ELR (cell line): Measurements from ENCODE around the gene PAK2.
A peak's percentile ranks its signal among the peaks of the same experiment; 100 is the strongest.
"Not testable (repeated sequence)": the region's sequence is repeated elsewhere in the genome, so short reads cannot be mapped to it uniquely, and the experiment has no call there.

Source experiments
- DNase-seq: peaks from one replicate; pipeline ENCODE4 v3.0.0-alpha.2; 2015; ENCODE audit warnings: low read depth

Gene PAK2

DNA sequence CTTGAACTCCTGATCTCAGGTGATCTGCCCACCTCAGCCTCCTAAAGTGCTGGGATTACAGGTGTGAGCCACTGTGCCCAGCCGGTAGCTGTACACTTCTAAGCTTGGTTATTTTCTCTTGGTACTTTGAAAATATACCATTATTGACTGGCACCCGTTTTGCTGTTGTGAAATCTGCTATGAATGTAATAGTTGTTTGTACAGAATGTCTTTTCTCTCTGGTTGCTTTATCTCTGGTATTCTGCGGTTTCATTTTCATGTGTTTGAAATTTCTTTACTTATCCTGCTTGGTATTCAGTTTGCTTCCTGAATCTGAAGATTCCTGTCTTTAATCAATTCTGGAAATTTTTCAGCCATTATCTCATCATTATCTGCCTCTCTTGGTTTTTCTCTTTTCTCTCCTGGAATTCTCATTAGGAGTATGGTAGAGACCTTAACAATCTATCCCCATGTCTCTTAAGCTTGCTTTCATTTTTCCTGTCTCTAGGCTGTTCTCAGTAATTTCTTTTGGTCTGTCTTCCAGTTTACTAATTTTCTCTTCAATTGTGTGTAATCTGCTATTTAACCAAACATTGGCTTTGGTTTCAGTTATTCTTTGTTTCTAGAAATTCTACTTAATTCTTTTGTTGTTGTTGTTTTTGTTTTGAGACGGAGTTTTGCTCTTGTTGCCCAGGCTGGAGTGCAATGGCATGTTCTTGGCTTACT is 2.8 kb upstream of the PAK2 start:
- no peak for DNase-seq

DNA sequence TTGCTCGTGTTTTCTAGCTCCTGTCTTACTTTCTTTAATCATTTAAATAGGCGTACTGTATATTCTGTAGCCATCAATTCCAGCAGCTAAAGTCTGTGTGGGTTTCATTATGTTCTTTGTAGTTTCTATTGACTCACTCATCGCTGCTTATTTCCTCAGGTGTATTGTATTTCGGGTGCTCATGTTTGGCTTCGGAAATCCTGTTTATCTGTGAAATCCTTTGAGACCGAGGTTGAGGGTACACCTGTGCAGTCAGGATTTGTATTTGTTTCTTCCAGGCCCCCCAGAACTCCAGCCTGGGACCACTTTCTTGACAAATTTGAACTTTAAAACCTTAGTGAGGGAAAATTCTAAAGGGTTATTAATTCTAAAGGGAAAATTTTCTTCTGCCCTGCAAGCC is 2.0 kb upstream of the PAK2 start:
- DNase-seq = no peak

DNA sequence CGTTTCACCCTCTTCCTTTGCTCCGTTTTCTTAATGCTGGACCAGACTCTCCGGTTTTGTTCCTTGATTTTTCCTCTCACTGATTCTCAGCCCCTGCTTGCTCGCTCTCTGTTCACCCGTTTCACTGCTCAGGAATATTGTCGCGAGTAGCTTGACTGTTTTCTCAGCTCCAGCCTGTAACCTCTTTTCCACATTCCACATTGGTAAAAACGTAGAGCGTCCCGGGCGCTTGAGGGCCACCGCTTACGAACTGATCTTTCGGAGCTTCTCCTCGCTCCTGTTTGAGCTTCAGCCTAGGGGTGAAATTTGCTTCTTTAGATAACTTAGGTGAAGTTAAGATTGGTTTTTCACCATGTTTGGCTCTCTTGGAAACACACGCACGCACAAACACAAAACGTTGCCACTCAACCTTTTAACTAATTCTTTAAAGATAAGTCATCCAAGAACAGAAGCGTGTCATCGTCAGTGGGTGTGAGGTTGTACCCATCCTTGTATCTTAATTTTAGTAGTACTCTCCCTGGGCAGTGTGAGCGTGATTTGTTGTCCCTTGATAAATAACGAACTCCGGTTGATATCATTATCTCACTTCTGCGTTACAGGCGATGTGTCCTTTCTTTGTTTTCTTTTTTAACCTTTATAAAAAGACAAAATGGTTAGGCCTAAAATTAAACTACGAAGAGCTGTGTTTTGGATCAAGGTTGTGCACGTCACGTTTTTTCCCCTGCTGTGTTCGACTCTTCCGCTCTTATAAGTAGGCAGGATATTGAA is 1.0 kb downstream of the PAK2 start:
- DNase-seq = peak; percentile 66

DNA sequence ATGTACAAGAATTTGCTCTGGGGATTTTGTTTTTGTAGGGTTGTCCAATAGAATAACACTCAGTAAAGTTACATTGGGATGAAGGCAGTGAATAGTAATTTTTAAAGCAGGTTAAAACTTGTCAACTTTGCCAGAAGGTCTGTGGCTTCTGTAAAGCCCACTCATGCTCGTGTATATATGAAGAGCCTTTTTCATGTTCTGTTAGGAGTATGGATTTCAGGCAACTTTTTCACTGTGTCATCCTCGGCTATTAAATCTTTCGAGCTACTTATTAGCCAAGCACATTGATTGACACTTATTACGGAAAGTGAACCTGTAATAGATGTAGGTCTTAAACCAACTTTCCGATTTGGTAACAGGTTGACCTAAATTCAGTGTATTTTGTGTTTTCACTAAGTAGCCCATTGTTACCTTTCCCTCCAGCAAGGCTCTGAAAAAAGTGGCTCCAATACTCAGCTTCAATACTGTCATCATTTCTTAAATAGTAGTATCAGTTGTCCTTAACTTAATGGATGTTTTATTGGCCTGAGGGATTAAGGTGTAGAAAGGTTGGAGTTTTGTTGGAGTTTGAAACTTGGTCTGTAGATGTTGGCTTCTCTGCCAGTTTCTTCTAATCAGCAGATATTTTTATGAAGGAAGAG is 1.7 kb downstream of the PAK2 start:
- no peak for DNase-seq

DNA sequence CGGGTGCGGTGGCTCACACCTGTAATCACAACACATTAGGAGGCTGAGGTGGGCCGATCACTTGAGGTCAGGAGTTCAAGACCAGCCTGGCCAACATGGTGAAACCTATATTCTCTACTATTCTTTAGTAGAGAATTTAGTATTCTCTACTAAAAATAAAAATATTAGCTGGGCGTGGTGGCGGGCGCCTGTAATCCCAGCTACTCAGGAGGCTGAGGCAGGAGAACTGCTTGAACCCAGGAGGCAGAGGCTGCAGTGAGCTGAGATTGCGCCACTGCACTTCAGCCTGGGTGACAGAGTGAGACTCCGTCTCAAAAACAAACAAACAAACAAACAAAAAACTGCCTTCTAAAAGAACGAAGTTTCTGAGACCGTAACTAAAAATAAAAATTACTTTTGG is 3.9 kb downstream of the PAK2 start:
- DNase-seq = not testable (repeated sequence)

DNA sequence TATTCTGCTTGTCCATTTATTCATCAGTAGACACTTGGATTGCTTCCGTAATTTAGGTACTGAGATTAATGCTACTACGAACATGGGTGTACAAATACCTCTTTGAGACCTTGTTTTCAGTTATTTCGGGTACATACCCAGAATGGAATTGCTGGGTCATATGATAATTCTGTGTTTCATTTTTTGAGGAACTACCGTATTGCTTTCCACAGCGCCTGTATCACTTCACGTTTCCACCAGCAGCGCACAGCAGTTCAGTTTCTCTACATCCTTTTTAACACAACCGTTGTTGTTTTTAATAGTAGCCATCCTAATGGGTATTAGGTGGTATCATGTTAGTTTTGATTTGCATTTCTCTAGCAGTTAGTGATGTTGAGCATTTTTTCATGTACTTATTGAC is 9.5 kb downstream of the PAK2 start:
- no peak for DNase-seq

DNA sequence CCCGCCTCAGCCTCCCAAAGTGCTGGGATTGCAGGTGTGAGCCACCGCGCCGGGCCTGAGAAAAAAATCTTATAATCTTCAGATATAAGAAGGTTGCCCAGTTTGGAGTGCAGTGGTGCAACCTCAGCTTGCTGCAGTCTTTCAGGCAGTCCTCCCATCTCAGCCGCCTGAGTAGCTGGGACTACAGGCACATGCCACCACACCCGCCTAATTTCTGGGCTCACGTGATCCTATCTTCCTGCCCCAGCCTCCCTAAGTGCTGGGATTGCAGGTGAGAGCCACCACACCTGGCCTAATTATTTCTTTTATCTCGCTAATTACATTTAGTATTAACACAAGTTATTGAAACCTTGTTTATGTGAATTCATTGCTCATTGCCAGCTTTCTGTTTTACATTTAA is 13.5 kb downstream of the PAK2 start:
- DNase-seq = no peak

DNA sequence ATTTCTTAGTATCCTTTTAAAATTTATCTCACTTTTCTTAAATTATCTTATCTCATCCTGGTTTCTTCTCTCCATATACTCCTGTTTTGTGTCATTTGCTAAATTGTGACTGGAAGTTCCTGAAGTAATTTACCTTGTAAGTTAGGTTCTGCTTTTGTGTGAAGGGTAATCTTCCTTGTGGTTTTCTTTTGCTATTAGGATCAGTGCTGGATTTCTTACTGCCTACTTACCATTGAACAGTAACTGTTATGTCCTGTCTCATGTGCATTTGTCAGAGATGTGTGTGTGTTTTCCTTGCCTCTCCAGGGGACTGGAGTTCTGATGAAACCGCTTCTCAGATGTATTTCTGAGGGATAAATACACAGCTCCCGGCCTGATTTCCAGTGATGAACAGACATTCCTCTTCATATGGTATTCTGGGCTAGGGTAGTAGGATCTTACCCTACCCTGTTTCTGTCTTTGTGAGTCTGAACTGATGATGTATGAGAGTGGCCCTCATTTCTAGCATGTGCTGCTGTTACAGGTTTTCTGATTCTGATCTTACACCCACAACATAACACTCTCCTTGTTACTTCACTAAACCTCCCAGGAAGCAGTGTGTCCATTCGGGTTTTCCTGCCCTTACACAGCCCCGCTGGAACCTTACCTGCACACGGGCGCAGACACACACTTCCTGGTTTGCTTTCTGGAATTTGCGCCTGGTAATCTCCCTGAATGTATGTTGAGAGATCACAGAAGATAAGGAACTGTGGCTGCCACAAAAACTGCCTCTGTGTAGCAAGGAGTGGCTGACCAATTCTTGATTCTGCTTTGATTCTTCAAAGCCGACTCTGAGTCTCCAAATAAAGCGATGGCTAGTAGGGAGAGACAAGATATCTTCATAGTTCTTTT is 14.7 kb downstream of the PAK2 start:
- no peak for DNase-seq

DNA sequence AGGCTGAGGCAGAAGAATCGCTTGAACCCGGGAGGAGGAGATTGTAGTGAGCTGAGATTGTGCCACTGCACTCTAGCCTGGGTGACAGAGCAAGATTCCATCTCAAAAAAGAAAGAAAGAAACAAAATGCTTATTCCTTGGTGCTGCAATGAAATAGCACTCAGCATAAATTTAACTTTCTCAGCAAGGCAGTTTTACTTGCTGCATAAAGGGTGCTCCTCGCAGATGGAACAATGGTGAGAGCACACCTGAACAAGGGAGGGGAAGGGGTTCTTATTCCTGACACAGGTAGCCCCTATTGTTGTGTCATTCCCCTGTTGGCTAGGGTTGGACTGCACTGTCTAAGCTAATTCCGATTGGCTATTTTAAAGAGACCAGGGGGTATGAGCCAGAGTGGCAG is 17.1 kb downstream of the PAK2 start:
- no peak for DNase-seq

DNA sequence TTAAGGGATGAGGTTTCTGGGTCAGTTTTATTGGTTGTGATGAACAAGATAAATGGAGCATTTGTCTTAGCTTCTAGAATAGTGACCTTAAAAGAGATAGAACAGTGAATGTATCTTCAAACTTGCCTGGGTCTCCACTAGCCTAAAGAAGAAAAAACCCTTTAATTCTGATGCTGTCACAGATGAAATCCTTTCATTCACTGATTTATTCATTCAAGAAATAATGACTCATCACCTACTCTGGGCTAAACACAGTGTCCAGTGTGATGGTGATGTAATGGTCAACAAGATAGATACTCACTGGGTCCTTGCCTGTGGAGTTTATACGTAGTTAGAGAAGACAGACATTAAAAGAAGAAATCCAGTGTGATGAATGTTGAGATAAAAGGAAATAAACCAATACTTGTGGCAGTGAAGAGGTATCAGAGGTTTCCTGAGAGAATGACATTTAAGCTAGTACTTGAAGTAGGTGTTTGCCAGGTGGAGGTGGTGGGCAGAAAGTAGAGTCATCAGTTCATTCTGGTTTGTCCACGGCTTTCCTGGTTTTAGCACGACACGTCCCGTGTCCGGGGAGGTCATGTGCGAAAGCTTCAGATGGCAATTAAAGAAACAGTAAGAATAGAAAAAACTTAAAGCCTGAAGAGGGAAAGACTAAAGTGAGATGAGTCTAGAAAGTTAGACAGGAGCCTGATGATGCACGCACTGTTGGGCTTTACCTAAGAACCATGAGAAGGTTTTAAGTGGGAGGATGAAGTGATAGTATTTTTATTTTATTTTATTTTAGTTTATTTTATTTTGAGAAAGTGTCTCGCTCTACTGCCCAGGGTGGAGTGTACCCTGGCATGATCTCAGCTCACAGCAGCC is 18.5 kb downstream of the PAK2 start:
- DNase-seq = peak; percentile 83

DNA sequence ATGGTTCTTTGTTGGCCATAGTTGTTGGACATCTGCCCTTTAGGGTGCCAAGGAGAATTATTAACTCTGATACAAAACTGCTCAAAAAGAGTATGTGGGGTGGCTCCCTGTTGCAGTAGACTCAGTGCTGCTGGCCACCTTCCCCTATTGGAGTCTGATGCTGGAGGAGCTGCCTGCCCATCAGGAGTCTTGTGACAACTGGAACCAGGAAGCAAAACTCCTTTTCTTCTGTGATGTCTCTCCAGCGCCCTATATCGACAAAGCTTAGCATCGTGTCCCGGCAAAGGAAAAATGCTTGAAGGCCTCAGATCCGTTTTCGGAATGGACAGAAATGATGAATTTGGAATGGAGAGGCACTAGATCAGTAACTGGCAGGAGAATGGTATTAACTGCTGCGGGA is 23.5 kb downstream of the PAK2 start:
- DNase-seq = no peak

DNA sequence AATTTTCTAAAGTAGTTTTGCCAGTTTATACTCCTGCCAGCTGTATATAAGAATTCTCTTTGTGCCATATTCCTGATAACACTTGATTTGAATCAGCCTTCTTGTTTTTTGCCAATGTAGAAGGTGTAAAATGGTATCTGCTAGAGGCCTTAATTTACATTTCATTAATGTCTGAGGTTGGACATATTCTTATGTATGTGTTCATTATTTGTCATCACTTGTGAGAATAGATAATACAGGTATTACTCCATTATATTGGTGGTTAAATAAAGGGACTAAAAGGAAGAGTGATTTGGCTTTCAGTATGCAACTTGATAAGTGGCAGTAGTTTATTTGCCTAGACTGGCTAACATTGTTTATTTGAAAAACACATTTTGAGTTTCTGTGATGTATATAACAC is 25.8 kb downstream of the PAK2 start:
- no peak for DNase-seq

DNA sequence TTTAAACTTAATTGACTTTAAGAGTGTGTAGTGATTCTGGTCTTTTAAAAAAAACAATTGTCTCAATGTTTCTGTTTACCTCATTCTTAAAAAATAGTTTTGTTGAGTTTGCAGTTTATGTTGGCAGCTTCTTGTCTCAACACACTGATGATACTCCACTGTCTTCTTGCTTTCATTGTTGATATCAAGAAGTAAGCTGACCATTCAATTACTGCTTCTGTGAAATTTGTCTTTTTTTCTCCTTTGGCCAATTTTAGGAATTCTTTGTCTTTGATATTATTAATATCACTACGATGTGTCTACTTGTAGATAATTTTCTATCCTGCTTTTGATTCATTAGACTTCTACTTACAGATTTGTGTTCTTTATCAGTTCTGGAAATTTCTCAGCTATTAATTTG is 31.4 kb downstream of the PAK2 start:
- DNase-seq = no peak

DNA sequence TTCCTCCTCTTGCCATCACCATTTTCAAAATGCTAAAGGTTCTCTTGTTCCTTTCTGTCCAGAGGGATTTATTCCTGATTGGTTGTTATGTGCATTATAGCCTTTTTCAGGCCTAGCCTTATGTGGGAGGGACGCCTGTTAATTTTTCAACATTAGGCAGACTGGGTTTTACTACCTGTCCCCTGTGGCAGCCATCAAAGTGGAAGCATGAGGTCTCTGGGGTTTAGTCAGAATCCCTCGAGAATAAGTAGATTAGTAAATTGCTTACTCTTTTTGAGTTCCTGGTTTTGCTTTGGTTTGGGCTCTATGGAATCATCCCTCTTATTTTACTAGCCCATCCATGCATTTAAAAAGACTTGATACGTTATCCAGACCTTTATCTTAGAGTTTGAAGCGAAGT is 32.4 kb downstream of the PAK2 start:
- no peak for DNase-seq

DNA sequence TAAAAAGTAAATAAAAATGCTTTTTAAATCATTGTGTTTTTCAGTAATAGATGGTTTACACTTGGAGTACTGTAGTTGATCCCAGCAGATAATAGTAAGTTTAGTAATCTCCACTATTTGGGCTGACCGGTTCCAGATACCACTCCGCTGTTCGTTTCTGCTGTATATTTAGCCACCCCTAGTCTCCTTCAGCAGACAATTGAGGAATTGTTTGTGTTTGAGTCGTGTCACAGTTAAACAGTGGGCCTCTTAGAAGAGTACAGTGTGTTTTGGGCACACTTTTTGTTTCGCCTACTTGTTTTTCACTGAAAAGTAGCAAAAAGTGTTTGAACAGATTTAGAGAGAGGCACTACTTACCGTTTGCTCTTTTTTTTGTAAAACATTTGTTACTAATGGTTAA is 33.2 kb downstream of the PAK2 start:
- no peak for DNase-seq

DNA sequence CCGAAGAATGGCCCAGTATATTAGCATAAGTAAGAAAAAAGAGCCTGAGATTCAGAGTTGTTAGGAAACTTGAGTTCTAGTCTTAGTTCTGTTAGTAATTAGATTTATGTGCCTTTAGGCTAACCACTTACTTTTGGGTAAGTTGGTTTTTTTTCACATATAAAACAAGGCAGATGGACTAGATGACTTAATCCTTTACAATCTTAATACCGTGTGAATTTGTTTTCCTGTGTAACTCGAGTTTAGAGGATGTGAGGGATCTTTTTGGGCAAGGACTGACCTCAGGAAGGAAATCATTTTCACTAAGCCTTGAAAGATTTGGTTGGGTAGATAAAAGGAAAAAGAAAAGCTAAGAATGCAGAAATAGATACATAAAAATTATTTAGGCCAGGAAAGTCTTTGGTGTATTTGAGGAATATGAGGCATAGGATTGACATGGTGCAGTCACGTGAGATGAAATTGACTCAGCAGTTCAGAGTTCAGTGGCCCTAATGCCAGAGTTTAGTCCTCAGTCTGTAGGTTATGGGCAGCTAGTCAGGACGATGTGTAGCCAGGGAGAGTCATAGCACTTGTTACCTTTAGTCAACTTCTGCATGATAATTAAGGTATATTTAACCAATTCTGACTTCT is 34.6 kb downstream of the PAK2 start:
- peak; percentile 77 for DNase-seq

DNA sequence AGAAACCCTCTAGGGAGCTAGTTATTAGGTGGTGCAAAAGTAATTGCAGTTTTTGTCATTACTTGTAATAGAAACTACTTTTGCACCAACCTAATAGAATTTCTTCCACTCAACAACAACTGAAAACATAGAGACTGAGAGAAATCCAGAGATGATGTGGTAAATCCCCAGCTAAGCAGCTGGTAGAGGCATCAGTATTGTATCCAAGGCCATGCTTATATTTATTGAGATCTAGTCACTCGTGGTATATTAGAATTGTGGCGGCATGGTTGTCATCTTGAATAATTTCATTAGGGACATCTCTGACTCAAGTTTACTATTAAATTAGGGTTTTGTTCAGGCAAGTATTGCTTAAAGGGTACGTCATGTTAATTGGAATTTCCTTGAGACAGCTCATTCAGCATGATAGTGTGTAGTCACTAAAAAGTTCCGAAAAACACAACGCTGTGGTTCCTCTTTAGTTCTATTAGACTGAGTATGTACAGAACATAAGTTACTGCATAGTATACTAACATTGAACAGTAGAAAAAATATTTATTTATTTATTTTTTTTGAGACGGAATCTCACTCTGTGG is 35.3 kb downstream of the PAK2 start:
- peak; percentile 79 for DNase-seq

DNA sequence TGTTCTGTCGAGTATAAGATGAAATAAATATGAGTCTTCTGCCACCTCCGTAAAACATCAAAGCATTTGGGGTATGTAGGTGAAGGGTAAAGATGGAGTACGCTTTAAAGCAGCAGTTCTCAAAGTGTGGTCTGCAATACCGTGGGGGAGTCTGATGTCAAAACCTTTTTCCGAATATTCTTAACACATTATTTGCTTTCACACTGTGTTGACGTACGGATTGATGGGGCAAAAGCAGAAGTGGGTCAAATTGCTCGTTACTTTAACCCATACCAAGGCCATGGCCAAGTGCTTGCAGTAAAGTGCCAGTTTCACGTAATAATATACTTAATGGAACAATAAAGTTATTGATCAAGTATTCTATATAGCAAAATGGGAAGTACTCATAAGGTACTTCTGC is 36.3 kb downstream of the PAK2 start:
- no peak for DNase-seq

DNA sequence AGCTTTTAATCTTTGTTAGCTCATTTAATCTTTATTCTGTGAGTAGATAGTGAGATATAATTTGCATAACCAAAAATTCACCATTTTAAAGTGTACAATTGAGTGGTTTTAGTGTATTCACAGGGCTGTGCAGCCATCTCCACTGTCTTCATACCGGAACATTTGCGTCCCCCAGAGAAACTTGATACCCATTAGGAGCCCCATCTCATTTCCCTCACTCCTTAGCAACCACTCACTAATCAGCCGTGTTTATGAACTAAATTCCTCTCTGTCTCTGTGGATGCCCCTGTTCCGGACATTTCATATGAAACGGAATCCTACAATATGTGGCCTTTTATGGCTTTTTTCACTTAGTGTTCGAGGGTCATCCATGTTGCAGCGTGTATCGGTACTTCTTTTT is 38.2 kb downstream of the PAK2 start:
- DNase-seq = no peak

DNA sequence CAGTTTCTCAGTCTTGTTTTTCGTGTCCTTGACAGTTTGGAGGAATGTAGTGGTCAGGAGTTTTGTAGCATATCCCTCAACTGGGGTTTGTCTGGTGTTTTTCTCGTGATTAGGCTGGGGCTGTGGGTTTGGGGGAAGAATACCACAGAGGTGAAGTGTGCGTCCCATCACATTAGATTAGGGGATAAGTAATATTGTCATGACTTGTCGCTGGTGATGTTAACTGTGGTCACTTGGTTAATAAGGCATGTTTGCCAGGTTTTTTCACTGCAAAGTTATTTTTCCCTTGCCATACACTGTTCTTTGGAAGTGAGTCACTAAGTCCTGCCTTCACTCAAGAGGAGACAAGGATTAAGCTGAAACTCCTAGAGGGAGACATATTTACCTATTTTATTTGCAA is 39.1 kb downstream of the PAK2 start:
- DNase-seq = peak; percentile 80

DNA sequence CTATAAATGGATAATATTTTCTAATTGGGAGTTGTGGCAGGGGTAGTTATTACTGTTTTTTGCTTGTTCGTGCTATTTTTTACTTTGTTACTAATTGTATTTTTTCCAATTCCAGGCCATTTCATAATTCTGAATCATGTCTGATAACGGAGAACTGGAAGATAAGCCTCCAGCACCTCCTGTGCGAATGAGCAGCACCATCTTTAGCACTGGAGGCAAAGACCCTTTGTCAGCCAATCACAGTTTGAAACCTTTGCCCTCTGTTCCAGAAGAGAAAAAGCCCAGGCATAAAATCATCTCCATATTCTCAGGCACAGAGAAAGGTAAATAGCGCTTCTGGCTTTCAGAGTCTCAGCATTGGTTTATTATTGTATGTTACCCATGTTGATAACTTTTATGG is 42.9 kb downstream of the PAK2 start:
- DNase-seq = no peak
